ENCODE data around the gene NQO2.
A peak's percentile ranks its signal among the peaks of the same experiment; 100 is the strongest.
"Not testable (repeated sequence)": the region's sequence is repeated elsewhere in the genome, so short reads cannot be mapped to it uniquely, and the experiment has no call there.

The NQO2 gene

GRCh38 chr6:3008712-3009265, 9.1 kb downstream of the NQO2 start:
- H3K4me3 ChIP-seq (ENCODE audit: low read depth, low read length); DNase-seq (ENCODE audit: low read depth): not testable (repeated sequence)

- H3K4me3 ChIP-seq (ENCODE audit: low read depth, low read length), result no peak overlapping the region
- no peak for DNase-seq (ENCODE audit: low read depth)
Measured at GRCh38 chr6:3009930-3010329, 10.2 kb downstream of the NQO2 start.

- DNase-seq (ENCODE audit: low read depth), result no peak
- no peak overlapping the region for H3K4me3 ChIP-seq (ENCODE audit: low read depth, low read length)
Measured at GRCh38 chr6:3011158-3011557, 11.5 kb downstream of the NQO2 start.

GRCh38 chr6:3011592-3011991, 11.9 kb downstream of the NQO2 start:
- no peak overlapping the region for H3K4me3 ChIP-seq (ENCODE audit: low read depth, low read length)
- DNase-seq (ENCODE audit: low read depth), result no peak

- DNase-seq (ENCODE audit: low read depth), result no peak
- H3K4me3 ChIP-seq (ENCODE audit: low read depth, low read length), result no peak overlapping the region
Measured at GRCh38 chr6:3013486-3013885, 13.8 kb downstream of the NQO2 start.

- no peak overlapping the region for H3K4me3 ChIP-seq (ENCODE audit: low read depth, low read length)
- DNase-seq (ENCODE audit: low read depth), result no peak
Measured at GRCh38 chr6:3013901-3014674, 14.4 kb downstream of the NQO2 start.

GRCh38 chr6:3014675-3015066, 15.0 kb downstream of the NQO2 start:
- H3K4me3 ChIP-seq (ENCODE audit: low read depth, low read length), result no peak overlapping the region
- no peak for DNase-seq (ENCODE audit: low read depth)

- DNase-seq (ENCODE audit: low read depth), result no peak
- no peak overlapping the region for H3K4me3 ChIP-seq (ENCODE audit: low read depth, low read length)
Measured at GRCh38 chr6:3015144-3015543, 15.4 kb downstream of the NQO2 start.

GRCh38 chr6:3016473-3017280, 17.0 kb downstream of the NQO2 start:
- DNase-seq (ENCODE audit: low read depth), result no peak
- no peak overlapping the region for H3K4me3 ChIP-seq (ENCODE audit: low read depth, low read length)

- DNase-seq (ENCODE audit: low read depth), result no peak
- no peak overlapping the region for H3K4me3 ChIP-seq (ENCODE audit: low read depth, low read length)
Measured at GRCh38 chr6:3017304-3017703, 17.6 kb downstream of the NQO2 start.

GRCh38 chr6:3019065-3019464, 19.4 kb downstream of the NQO2 start:
- DNase-seq (ENCODE audit: low read depth), result no peak
- no peak overlapping the region for H3K4me3 ChIP-seq (ENCODE audit: low read depth, low read length)

- DNase-seq (ENCODE audit: low read depth), result no peak
Measured at GRCh38 chr6:3019749-3020320, 20.1 kb downstream of the NQO2 start.

GRCh38 chr6:3020976-3021598, 21.4 kb downstream of the NQO2 start:
- H3K4me3 ChIP-seq (ENCODE audit: low read depth, low read length); DNase-seq (ENCODE audit: low read depth): not testable (repeated sequence)

More at GRCh38 chr6:3019749-3020320, 20.1 kb downstream of the NQO2 start:
- no peak overlapping the region for H3K4me3 ChIP-seq (ENCODE audit: low read depth, low read length)

- H3K4me3 ChIP-seq (ENCODE audit: low read depth, low read length), result no peak overlapping the region
- DNase-seq (ENCODE audit: low read depth), result no peak
Measured at GRCh38 chr6:3022765-3023662, 23.3 kb downstream of the NQO2 start.

- H3K4me3 ChIP-seq (ENCODE audit: low read depth, low read length), result no peak overlapping the region
- DNase-seq (ENCODE audit: low read depth), result peak; percentile 56
Measured at GRCh38 chr6:3023663-3024483, 24.2 kb downstream of the NQO2 start.

- H3K4me3 ChIP-seq (ENCODE audit: low read depth, low read length), result no peak overlapping the region
- DNase-seq (ENCODE audit: low read depth), result peak; percentile 18
Measured at GRCh38 chr6:3026791-3027626, 27.3 kb downstream of the NQO2 start.

- not testable (repeated sequence) for H3K4me3 ChIP-seq (ENCODE audit: low read depth, low read length); DNase-seq (ENCODE audit: low read depth)
Measured at GRCh38 chr6:3028156-3028555, 28.5 kb downstream of the NQO2 start.
